WTC11 (cell line): ENCODE data around the gene DFFB. TPM values are rescaled to one million over a fixed set of nuclear protein-coding genes. Genes with fewer than 3 reads are reported as not detected.

Experiments
- ATAC-seq: fragments of 200-7000 bp; cut with Tn5 transposase; 2 replicates; pipeline ENCODE4 v1.10.0; 2021; ENCODE audit warnings: mild to moderate bottlenecking, moderate library complexity
- CTCF ChIA-PET: fragments of 300-600 bp; sonication (Branson Sonifier 250); formaldehyde crosslinking; loops from one replicate; lab custom pipeline; 2021; ENCODE audit warnings: antibody characterized with exemption; lab: Charles Lee
- POLR2A ChIA-PET: fragments of 350-600 bp; sonication (Branson Sonifier 250); formaldehyde crosslinking; loops from one replicate; lab custom pipeline; 2021; ENCODE audit warnings: antibody characterized with exemption; lab: Charles Lee
- DNase-seq: peaks from one replicate; pipeline ENCODE4 v3.0.0; 2021; ENCODE audit warnings: low spot score
- H3K27ac Mint-ChIP-seq: 2 replicates; pipeline ENCODE4 v1.8.0; 2021; ENCODE audit warnings: mixed read lengths
- H3K27me3 Mint-ChIP-seq: 2 replicates; pipeline ENCODE4 v1.8.0; 2021; ENCODE audit warnings: low read depth, mild to moderate bottlenecking, moderate library complexity, mixed read lengths
- H3K36me3 Mint-ChIP-seq: 2 replicates; pipeline ENCODE4 v1.8.0; 2021; ENCODE audit warnings: mixed read lengths
- H3K4me1 Mint-ChIP-seq: 2 replicates; pipeline ENCODE4 v1.8.0; 2022; ENCODE audit warnings: mixed read lengths
- H3K4me3 Mint-ChIP-seq: 2 replicates; pipeline ENCODE4 v1.8.0; 2021; ENCODE audit warnings: mild to moderate bottlenecking, moderate library complexity, mixed read lengths
- H3K9me3 Mint-ChIP-seq: 2 replicates; pipeline ENCODE4 v1.8.0; 2021; ENCODE audit warnings: mixed read lengths
- AR ChIP-seq: fragments of 250-450 bp; sonication (Bioruptor Pico); IDR thresholded peaks from 2 replicates; pipeline ENCODE4 v1.9.0; 2021; ENCODE audit warnings: mild to moderate bottlenecking
- CTCF ChIP-seq: fragments of 200-600 bp; IDR thresholded peaks from 2 replicates; pipeline ENCODE4 v1.8.0; 2022; ENCODE audit warnings: antibody characterized with exemption
- ELF4 ChIP-seq: sonication (generic); formaldehyde crosslinking; IDR thresholded peaks from 2 replicates; pipeline ENCODE4 v1.8.1; 2022; ENCODE audit warnings: low read depth, mild to moderate bottlenecking, moderate library complexity, missing genetic modification reagents
- ESRRA ChIP-seq: sonication (generic); formaldehyde crosslinking; IDR thresholded peaks from 2 replicates; pipeline ENCODE4 v1.8.1; 2022; ENCODE audit warnings: mild to moderate bottlenecking, missing genetic modification reagents, borderline replicate concordance
- IRF2 ChIP-seq: sonication (generic); formaldehyde crosslinking; IDR thresholded peaks from 2 replicates; pipeline ENCODE4 v1.8.0; 2022; ENCODE audit warnings: low read depth, missing genetic modification reagents, borderline replicate concordance
- MLX ChIP-seq: sonication (generic); formaldehyde crosslinking; IDR thresholded peaks from 2 replicates; pipeline ENCODE4 v1.8.1; 2023; ENCODE audit warnings: mild to moderate bottlenecking, missing genetic modification reagents, moderate library complexity
- total RNA-seq: library from RNA; stranded (reverse); gene quantifications from 3 replicates; pipeline ENCODE4 v1.2.3, GENCODE V29; 2021
- TF ChIP-seq, protein P1 (sequence below): sonication (generic); formaldehyde crosslinking; IDR thresholded peaks from 2 replicates; pipeline ENCODE4 v1.8.1; 2023; ENCODE audit warnings: mild to moderate bottlenecking, missing genetic modification reagents, moderate library complexity
- TF ChIP-seq, protein P2 (sequence below): sonication (generic); formaldehyde crosslinking; IDR thresholded peaks from 2 replicates; pipeline ENCODE4 v1.8.0; 2023; ENCODE audit warnings: missing genetic modification reagents, mild to moderate bottlenecking, borderline replicate concordance
- TF ChIP-seq, protein P3 (sequence below): sonication (generic); formaldehyde crosslinking; IDR thresholded peaks from 2 replicates; pipeline ENCODE4 v1.8.0; 2022; ENCODE audit warnings: mild to moderate bottlenecking, missing genetic modification reagents
- TF ChIP-seq, protein P4 (sequence below): fragments of 250-450 bp; sonication (Bioruptor Pico); conservative IDR thresholded peaks from 2 replicates; pipeline ENCODE4 v1.9.0; 2021; ENCODE audit warnings: mild to moderate bottlenecking

DFFB gene
- total RNA-seq, 1 experiment from 2014 or later = 9.2 TPM

DNA sequence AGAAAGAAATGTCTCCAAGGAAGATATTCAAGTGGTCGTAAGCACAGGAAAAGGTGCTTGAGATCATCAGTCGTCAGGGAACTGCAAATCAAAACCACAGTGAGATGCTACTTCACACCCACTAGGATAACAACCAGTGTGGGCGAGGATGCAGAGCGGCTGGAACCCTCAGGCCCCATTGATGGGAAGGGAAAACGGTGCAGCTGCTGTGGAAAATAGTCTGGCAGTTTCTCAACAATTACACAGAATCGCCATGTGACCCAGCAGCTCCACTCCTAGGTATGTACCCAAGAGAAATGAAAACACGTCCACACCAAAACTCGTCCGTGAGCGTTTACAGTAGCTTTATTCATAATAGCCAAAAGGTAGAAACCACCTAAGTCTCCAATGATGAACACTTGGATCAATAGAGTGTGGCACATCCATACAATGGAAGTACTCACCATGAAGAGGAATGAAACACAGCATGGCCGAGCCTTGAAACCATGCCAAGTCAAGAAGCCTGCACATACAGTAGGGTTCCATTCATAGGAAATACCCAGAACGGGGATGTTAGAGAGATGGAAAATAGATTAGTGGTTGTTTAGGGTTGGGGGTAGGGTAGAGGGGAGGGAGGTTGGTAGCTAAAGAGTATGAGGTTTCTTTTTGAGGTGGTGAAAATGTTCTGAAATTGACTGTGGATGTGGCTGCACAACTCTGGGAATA, 6.1 kb downstream of the DFFB start:
- ATAC-seq = no peak
- TF ChIP-seq ESRRA (CRISPR knock-in tag) (no peak), ELF4 (CRISPR knock-in tag) (no peak), CTCF (no peak), AR (CRISPR knock-in tag) (no peak), IRF2 (CRISPR knock-in tag) (no peak), MLX (CRISPR knock-in tag) (no peak)
- TF ChIP-seq, protein P1, sequence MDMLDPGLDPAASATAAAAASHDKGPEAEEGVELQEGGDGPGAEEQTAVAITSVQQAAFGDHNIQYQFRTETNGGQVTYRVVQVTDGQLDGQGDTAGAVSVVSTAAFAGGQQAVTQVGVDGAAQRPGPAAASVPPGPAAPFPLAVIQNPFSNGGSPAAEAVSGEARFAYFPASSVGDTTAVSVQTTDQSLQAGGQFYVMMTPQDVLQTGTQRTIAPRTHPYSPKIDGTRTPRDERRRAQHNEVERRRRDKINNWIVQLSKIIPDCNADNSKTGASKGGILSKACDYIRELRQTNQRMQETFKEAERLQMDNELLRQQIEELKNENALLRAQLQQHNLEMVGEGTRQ (CRISPR knock-in tag) = no peak
- TF ChIP-seq, protein P2, sequence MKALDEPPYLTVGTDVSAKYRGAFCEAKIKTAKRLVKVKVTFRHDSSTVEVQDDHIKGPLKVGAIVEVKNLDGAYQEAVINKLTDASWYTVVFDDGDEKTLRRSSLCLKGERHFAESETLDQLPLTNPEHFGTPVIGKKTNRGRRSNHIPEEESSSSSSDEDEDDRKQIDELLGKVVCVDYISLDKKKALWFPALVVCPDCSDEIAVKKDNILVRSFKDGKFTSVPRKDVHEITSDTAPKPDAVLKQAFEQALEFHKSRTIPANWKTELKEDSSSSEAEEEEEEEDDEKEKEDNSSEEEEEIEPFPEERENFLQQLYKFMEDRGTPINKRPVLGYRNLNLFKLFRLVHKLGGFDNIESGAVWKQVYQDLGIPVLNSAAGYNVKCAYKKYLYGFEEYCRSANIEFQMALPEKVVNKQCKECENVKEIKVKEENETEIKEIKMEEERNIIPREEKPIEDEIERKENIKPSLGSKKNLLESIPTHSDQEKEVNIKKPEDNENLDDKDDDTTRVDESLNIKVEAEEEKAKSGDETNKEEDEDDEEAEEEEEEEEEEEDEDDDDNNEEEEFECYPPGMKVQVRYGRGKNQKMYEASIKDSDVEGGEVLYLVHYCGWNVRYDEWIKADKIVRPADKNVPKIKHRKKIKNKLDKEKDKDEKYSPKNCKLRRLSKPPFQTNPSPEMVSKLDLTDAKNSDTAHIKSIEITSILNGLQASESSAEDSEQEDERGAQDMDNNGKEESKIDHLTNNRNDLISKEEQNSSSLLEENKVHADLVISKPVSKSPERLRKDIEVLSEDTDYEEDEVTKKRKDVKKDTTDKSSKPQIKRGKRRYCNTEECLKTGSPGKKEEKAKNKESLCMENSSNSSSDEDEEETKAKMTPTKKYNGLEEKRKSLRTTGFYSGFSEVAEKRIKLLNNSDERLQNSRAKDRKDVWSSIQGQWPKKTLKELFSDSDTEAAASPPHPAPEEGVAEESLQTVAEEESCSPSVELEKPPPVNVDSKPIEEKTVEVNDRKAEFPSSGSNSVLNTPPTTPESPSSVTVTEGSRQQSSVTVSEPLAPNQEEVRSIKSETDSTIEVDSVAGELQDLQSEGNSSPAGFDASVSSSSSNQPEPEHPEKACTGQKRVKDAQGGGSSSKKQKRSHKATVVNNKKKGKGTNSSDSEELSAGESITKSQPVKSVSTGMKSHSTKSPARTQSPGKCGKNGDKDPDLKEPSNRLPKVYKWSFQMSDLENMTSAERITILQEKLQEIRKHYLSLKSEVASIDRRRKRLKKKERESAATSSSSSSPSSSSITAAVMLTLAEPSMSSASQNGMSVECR (CRISPR knock-in tag) = no peak
- TF ChIP-seq, protein P3, sequence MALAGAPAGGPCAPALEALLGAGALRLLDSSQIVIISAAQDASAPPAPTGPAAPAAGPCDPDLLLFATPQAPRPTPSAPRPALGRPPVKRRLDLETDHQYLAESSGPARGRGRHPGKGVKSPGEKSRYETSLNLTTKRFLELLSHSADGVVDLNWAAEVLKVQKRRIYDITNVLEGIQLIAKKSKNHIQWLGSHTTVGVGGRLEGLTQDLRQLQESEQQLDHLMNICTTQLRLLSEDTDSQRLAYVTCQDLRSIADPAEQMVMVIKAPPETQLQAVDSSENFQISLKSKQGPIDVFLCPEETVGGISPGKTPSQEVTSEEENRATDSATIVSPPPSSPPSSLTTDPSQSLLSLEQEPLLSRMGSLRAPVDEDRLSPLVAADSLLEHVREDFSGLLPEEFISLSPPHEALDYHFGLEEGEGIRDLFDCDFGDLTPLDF (CRISPR knock-in tag) = no peak
- TF ChIP-seq, protein P4, sequence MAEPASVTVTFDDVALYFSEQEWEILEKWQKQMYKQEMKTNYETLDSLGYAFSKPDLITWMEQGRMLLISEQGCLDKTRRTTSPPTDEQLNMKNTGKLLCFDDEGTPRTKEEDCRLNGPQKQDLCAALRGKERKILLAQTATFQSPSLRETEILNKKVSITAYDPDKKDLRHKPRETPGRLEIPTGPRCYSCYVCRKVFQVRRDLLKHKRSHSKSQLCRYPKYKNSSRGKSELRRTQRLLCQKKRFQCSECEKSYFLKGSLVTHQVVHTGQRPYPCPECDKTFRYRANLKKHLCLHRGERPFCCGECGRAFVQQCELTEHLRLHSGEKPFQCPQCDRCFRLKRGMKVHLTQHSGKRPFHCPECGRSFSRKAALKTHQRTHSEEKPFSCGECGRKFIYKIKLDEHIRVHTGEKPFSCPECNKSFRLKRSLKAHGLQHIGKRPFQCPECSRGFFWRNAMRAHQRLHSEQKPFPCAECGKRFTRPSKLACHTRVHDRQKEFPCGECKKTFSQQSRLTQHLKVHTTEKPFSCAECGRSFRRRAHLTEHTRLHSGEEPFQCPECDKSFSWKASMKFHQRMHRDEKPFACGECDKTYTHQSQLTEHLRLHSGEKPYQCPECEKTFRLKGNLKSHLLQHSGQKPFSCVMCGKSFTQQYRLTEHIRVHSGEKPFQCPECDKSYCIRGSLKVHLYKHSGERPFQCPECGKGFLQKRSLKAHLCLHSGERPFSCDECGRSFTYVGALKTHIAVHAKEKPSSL (CRISPR knock-in tag) = no peak
- TF ChIP-seq, all 79 proteins: peak for 0

More for the DNA sequence above, 6.1 kb downstream of the DFFB start:
- ChIA-PET POLR2A (no interaction called here), CTCF (no interaction called here)
- peaks cover 6% of the 10 kb centered on the region for H3K4me1 Mint-ChIP-seq
- H3K27me3 Mint-ChIP-seq = peaks cover 5% of the 10 kb centered on the region
- H3K9me3 Mint-ChIP-seq = peaks cover 5% of the 10 kb centered on the region
- H3K4me3 Mint-ChIP-seq = no peak overlapping the region
- peaks cover 14% of the 10 kb centered on the region for H3K36me3 Mint-ChIP-seq
- H3K27ac Mint-ChIP-seq = no peak overlapping the region; the same call in 1 of the 2 replicates
- DNase-seq = no peak
